Stimulated activated CD8-positive, alpha-beta memory T cell treated with anti-CD3 and anti-CD28 coated beads, Interleukin-4, amount 100 ng/mL, for 24 hours (primary cell): ENCODE results near the gene CELA2B.
"Not testable (repeated sequence)": the region's sequence is repeated elsewhere in the genome, so short reads cannot be mapped to it uniquely, and the experiment has no call there.

Experiments
- DNase-seq: peaks from one replicate; pipeline ENCODE4 v3.0.0-alpha.2; 2020; ENCODE audit warnings: low read depth

Gene CELA2B

GRCh38 chr1:15469361-15469760 lies 6.5 kb upstream of the CELA2B start:
- no peak for DNase-seq

GRCh38 chr1:15469821-15470448 lies 6.0 kb upstream of the CELA2B start:
- DNase-seq, result not testable (repeated sequence)

GRCh38 chr1:15471067-15471466 lies 4.8 kb upstream of the CELA2B start:
- DNase-seq, result not testable (repeated sequence)

GRCh38 chr1:15471723-15472122 lies 4.2 kb upstream of the CELA2B start:
- DNase-seq, result not testable (repeated sequence)

- DNase-seq, result no peak
Measured at GRCh38 chr1:15472587-15472986, 3.3 kb upstream of the CELA2B start.

- no peak for DNase-seq
Measured at GRCh38 chr1:15476927-15477326, 1.0 kb downstream of the CELA2B start.

GRCh38 chr1:15477646-15478212 lies 1.8 kb downstream of the CELA2B start:
- no peak for DNase-seq

GRCh38 chr1:15479654-15480347 lies 3.9 kb downstream of the CELA2B start:
- DNase-seq, result no peak

GRCh38 chr1:15482455-15482854 lies 6.6 kb downstream of the CELA2B start:
- not testable (repeated sequence) for DNase-seq

GRCh38 chr1:15482983-15483543 lies 7.2 kb downstream of the CELA2B start:
- DNase-seq, result not testable (repeated sequence)

GRCh38 chr1:15483971-15484370 lies 8.1 kb downstream of the CELA2B start:
- no peak for DNase-seq

GRCh38 chr1:15484443-15484842 lies 8.5 kb downstream of the CELA2B start:
- DNase-seq, result not testable (repeated sequence)

- DNase-seq, result no peak
Measured at GRCh38 chr1:15485636-15486035, 9.7 kb downstream of the CELA2B start.

GRCh38 chr1:15486844-15487610 lies 11.1 kb downstream of the CELA2B start:
- not testable (repeated sequence) for DNase-seq

GRCh38 chr1:15488371-15488770 lies 12.5 kb downstream of the CELA2B start:
- DNase-seq, result no peak

GRCh38 chr1:15489052-15489736 lies 13.3 kb downstream of the CELA2B start:
- no peak for DNase-seq

GRCh38 chr1:15491010-15491409 lies 15.1 kb downstream of the CELA2B start:
- not testable (repeated sequence) for DNase-seq

- DNase-seq, result no peak
Measured at GRCh38 chr1:15492596-15492995, 16.7 kb downstream of the CELA2B start.

- DNase-seq, result no peak
Measured at GRCh38 chr1:15493869-15494390, 18.0 kb downstream of the CELA2B start.

- no peak for DNase-seq
Measured at GRCh38 chr1:15500184-15501178, 24.6 kb downstream of the CELA2B start.
